Trophoblast cell (in vitro differentiated cells and primary cell): Measurements from ENCODE around the gene NFKBIE.
A peak's percentile ranks its signal among the peaks of the same experiment; 100 is the strongest.

ENCODE experiments used
- DNase-seq, 2 donors: peaks; one replicate each; pipeline ENCODE4 v3.0.0-alpha.2; 2016
- H2AFZ ChIP-seq: 2 replicates; pipeline ENCODE4 v1.6.1; 2013; ENCODE audit warnings: low read length, moderate library complexity, mild to moderate bottlenecking; ENCODE audit not compliant: insufficient read depth, poor library complexity
- H2AK5ac ChIP-seq: 2 replicates; pipeline ENCODE4 v1.6.1; 2013; ENCODE audit warnings: mild to moderate bottlenecking, low read length
- H2BK120ac ChIP-seq: 2 replicates; pipeline ENCODE4 v1.6.1; 2013; ENCODE audit warnings: low read length, mild to moderate bottlenecking, moderate library complexity; ENCODE audit not compliant: insufficient read depth, poor library complexity
- H2BK12ac ChIP-seq: 2 replicates; pipeline ENCODE4 v1.6.1; 2013; ENCODE audit warnings: mild to moderate bottlenecking, low read length, moderate library complexity
- H2BK5ac ChIP-seq: 2 replicates; pipeline ENCODE4 v1.6.1; 2013; ENCODE audit warnings: low read length, low read depth, moderate library complexity, mild to moderate bottlenecking; ENCODE audit not compliant: poor library complexity
- H3K14ac ChIP-seq: 2 replicates; pipeline ENCODE4 v1.6.1; 2013; ENCODE audit warnings: mild to moderate bottlenecking, low read length
- H3K18ac ChIP-seq: 2 replicates; pipeline ENCODE4 v1.6.1; 2013; ENCODE audit warnings: mild to moderate bottlenecking, low read length
- H3K23ac ChIP-seq: 2 replicates; pipeline ENCODE4 v1.6.1; 2013; ENCODE audit warnings: low read length
- H3K27ac ChIP-seq: 2 replicates; pipeline ENCODE4 v1.5.1; 2013; ENCODE audit warnings: low read depth, mild to moderate bottlenecking, inconsistent platforms, low read length, moderate library complexity
- H3K27me3 ChIP-seq: 2 replicates; pipeline ENCODE4 v1.6.1; 2013; ENCODE audit warnings: inconsistent platforms, mild to moderate bottlenecking, low read length, moderate library complexity; ENCODE audit not compliant: insufficient read depth
- H3K36me3 ChIP-seq, 2 experiments: 1 replicate in 1 of 2; 2 replicates in 1 of 2; pipeline ENCODE4 v1.6.1; 2013; ENCODE audit warnings: low read length in 2 of 2, mild to moderate bottlenecking in 2 of 2, moderate library complexity in 1 of 2; ENCODE audit not compliant: insufficient read depth in 2 of 2, control insufficient read depth in 1 of 2
- H3K4ac ChIP-seq: 2 replicates; pipeline ENCODE4 v1.6.1; 2013; ENCODE audit warnings: low read depth, mild to moderate bottlenecking, low read length, moderate library complexity
- H3K4me1 ChIP-seq, 2 experiments: 1 replicate in 1 of 2; 2 replicates in 1 of 2; pipeline ENCODE4 v1.6.1; 2013; ENCODE audit warnings: low read length in 2 of 2, mild to moderate bottlenecking in 2 of 2, moderate library complexity in 1 of 2; ENCODE audit not compliant: insufficient read depth in 2 of 2, control insufficient read depth in 1 of 2
- H3K4me2 ChIP-seq: 2 replicates; pipeline ENCODE4 v1.6.1; 2013; ENCODE audit warnings: inconsistent platforms, mild to moderate bottlenecking, low read length, moderate library complexity
- H3K4me3 ChIP-seq: 2 replicates; pipeline ENCODE4 v1.5.1; 2013; ENCODE audit warnings: mild to moderate bottlenecking, low read depth, low read length, inconsistent platforms
- H3K79me1 ChIP-seq: one replicate; pipeline ENCODE4 v1.6.1; 2013; ENCODE audit warnings: low read length
- H3K79me2 ChIP-seq: 2 replicates; pipeline ENCODE4 v1.6.1; 2013; ENCODE audit warnings: low read length, mild to moderate bottlenecking; ENCODE audit not compliant: control insufficient read depth, insufficient read depth, poor library complexity
- H3K9ac ChIP-seq: 2 replicates; pipeline ENCODE4 v1.6.1; 2013; ENCODE audit warnings: mild to moderate bottlenecking, low read length
- H3K9me3 ChIP-seq: 2 replicates; pipeline ENCODE4 v1.6.1; 2013; ENCODE audit warnings: low read depth, mild to moderate bottlenecking, control low read depth, inconsistent platforms, low read length; ENCODE audit not compliant: insufficient read depth
- H4K12ac ChIP-seq: 2 replicates; pipeline ENCODE4 v1.6.1; 2013; ENCODE audit warnings: low read depth, mild to moderate bottlenecking, low read length, moderate library complexity
- H4K8ac ChIP-seq: 2 replicates; pipeline ENCODE4 v1.6.1; 2013; ENCODE audit warnings: low read depth, mild to moderate bottlenecking, low read length, moderate library complexity
- H4K91ac ChIP-seq: one replicate; pipeline ENCODE4 v1.6.1; 2013; ENCODE audit warnings: low read depth, mild to moderate bottlenecking, low read length, moderate library complexity
- WGBS: extraction: QIAGEN DNeasy Blood & Tissue Kit; methylation state at CpG from one replicate; pipeline ENCODE4 v1.1.7; 2013; ENCODE audit warnings: missing lambda C conversion rate; ENCODE audit not compliant: insufficient read length, insufficient coverage; ENCODE audit errors: extremely low coverage; 5-methylcytosine and 5-hydroxymethylcytosine counted together

Gene NFKBIE

GRCh38 chr6:44276667-44277640, 11.6 kb upstream of the NFKBIE start:
- Histone ChIP-seq H4K8ac (no peak overlapping the region), H3K4ac (no peak overlapping the region), H3K4me3 (no peak overlapping the region), H2BK12ac (no peak overlapping the region), H3K4me1 (no peaks in the 10 kb centered on the region), H3K9me3 (peaks cover under 1% of the 10 kb centered on the region), H3K27ac (no peak overlapping the region), H3K79me1 (no peaks in the 10 kb centered on the region), H2AFZ (no peak overlapping the region), H3K4me2 (no peak overlapping the region), H3K27me3 (no peaks in the 10 kb centered on the region), H2BK120ac (no peak overlapping the region), H3K9ac (no peak overlapping the region), H2AK5ac (no peak overlapping the region), H3K79me2 (no peaks in the 10 kb centered on the region), H3K23ac (no peak overlapping the region), H4K12ac (no peak overlapping the region), H3K18ac (no peak overlapping the region), H3K14ac (no peak overlapping the region), H3K36me3 (no peaks in the 10 kb centered on the region), H2BK5ac (no peak overlapping the region), H4K91ac (no peak overlapping the region)
- DNase-seq = no peak
- no CpG with 5 or more reads among the region's 23 CpGs for WGBS

- Histone ChIP-seq H3K23ac (no peak overlapping the region), H3K36me3 (no peaks in the 10 kb centered on the region), H2AK5ac (no peak overlapping the region), H3K4me1 (no peaks in the 10 kb centered on the region), H2AFZ (no peak overlapping the region), H4K12ac (no peak overlapping the region), H3K9ac (no peak overlapping the region), H3K4ac (no peak overlapping the region), H3K79me1 (no peaks in the 10 kb centered on the region), H2BK12ac (no peak overlapping the region), H2BK5ac (no peak overlapping the region), H3K9me3 (no peaks in the 10 kb centered on the region), H3K4me3 (no peak overlapping the region), H3K14ac (no peak overlapping the region), H3K18ac (no peak overlapping the region), H3K27ac (no peak overlapping the region), H4K8ac (no peak overlapping the region), H4K91ac (no peak overlapping the region), H3K27me3 (peaks cover 5% of the 10 kb centered on the region), H2BK120ac (no peak overlapping the region), H3K79me2 (no peaks in the 10 kb centered on the region), H3K4me2 (no peak overlapping the region)
- WGBS = no CpG with 5 or more reads among the region's 109 CpGs
- DNase-seq = peak in 1 of 2 donors; percentile 17
Observed at GRCh38 chr6:44275749-44276648, 10.6 kb upstream of the NFKBIE start.

- no peak overlapping the region for H4K8ac ChIP-seq
- no peaks in the 10 kb centered on the region for H3K79me2 ChIP-seq
- no peaks in the 10 kb centered on the region for H3K79me1 ChIP-seq
- no peaks in the 10 kb centered on the region for H3K36me3 ChIP-seq
- no peak overlapping the region for H2AK5ac ChIP-seq
- H3K4me1 ChIP-seq = no peaks in the 10 kb centered on the region
- H3K14ac ChIP-seq = no peak overlapping the region
- no peak overlapping the region for H3K4me2 ChIP-seq
- H2BK12ac ChIP-seq = no peak overlapping the region
- no peak overlapping the region for H2BK120ac ChIP-seq
- H4K12ac ChIP-seq = no peak overlapping the region
- no peak overlapping the region for H2AFZ ChIP-seq
- no peak overlapping the region for H3K18ac ChIP-seq
- peaks cover 9% of the 10 kb centered on the region for H3K27me3 ChIP-seq
- H4K91ac ChIP-seq = no peak overlapping the region
- no peak overlapping the region for H3K9ac ChIP-seq
- no peak overlapping the region for H3K27ac ChIP-seq
- H3K4me3 ChIP-seq = no peak overlapping the region
- H2BK5ac ChIP-seq = no peak overlapping the region
- H3K4ac ChIP-seq = no peak overlapping the region
- H3K23ac ChIP-seq = no peak overlapping the region
- no peak for DNase-seq
- no peaks in the 10 kb centered on the region for H3K9me3 ChIP-seq
- no CpG with 5 or more reads among the region's 59 CpGs for WGBS
Observed at GRCh38 chr6:44275271-44275748, 10.0 kb upstream of the NFKBIE start.

DNA sequence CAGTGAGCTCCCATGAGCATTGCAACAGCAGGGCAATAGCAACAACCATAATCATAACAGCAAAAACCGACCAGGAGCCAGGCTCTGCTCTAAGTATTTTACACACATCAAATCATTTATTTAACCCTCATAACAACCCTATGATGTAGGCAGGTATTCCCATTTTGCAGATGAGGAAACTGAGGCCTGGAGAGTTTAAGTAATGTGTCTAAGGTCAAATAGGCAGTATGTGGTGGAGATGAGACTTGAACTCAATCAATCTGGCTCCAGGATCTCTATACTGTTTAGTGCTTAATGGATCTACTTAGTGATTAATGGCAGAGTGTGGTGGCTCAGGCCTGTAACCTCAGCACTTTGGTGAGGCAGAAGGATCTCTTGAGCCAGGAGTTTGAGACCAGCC, 8.3 kb upstream of the NFKBIE start:
- Histone ChIP-seq H3K4me3 (no peak overlapping the region), H4K91ac (no peak overlapping the region), H3K4ac (no peak overlapping the region), H3K4me1 (no peaks in the 10 kb centered on the region), H2BK5ac (no peak overlapping the region), H4K12ac (no peak overlapping the region), H4K8ac (no peak overlapping the region), H3K14ac (no peak overlapping the region), H3K36me3 (no peaks in the 10 kb centered on the region), H2BK120ac (no peak overlapping the region), H3K4me2 (no peak overlapping the region), H3K27me3 (peaks cover 25% of the 10 kb centered on the region), H3K79me1 (no peaks in the 10 kb centered on the region), H3K18ac (no peak overlapping the region), H2BK12ac (no peak overlapping the region), H3K79me2 (no peaks in the 10 kb centered on the region), H2AFZ (no peak overlapping the region), H3K23ac (no peak overlapping the region), H3K9me3 (no peaks in the 10 kb centered on the region), H3K27ac (no peak overlapping the region), H3K9ac (no peak overlapping the region), H2AK5ac (no peak overlapping the region)
- WGBS = no CpG with 5 or more reads among the region's 1 CpG
- no peak for DNase-seq
